Measurements from ENCODE around the gene CAMK2A. TPM values are rescaled to one million over a fixed set of nuclear protein-coding genes. Genes with fewer than 3 reads are reported as not detected.

CAMK2A gene
- total RNA-seq, 3 donors from 2014 or later (not counting 1 experiment from before 2014, with no cell fraction given), result 0.38 TPM; not detected in 2

DNA sequence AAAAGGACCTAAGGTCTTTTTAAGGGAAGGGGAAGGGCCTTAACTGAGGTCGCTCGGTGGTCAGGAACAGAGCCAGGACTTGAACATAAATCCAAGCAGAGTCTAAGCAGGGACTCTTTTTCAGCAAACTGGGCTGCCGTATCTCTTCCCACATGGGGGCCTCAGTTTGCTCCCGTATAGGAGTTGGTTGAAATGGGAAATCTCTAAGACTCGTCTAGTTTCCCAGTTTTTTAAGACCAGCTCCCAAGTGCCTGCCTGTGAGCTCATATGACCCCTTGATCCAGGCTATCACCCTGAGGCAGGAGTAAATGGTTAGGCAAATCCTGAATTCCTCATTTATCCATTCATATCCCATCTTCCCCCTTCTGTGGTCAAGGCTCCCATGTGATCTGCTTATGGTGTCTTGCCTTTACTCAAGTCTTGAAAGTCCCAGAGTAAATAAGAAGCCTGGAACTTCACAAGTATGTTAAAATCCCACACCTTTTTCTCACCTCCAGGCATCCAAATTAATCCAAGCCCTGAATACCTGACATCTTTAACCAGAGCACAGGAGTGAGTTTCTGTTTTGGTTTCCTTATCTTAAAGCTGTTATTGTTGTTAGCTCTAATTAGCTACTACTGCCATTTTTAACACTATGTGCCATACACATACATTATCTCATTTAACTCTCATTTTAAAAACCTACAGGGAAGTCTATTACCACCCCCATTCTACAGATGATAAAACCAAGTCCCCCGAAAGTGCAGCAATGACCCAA is 10.2 kb upstream of the CAMK2A start:
- WGBS (ENCODE audit: insufficient coverage), result 84% methylated on average over 6 of the region's 6 CpGs
- no peak for ATAC-seq
- Mint-ChIP-seq H3K36me3 (no peaks in the 10 kb centered on the region), H3K4me3 (no peak overlapping the region), H3K27me3 (ENCODE audit: low read depth in 2 of 2) (peaks cover 26 to 30% of the 10 kb centered on the region in 2 donors), H3K4me1 (no peaks in the 10 kb centered on the region), H3K27ac (no peak overlapping the region), H3K9me3 (no peaks in the 10 kb centered on the region)
- H3K36me3 ChIP-seq (ENCODE audit: control insufficient read depth, insufficient read depth, low read length), result no peaks in the 10 kb centered on the region
- H3K9me3 ChIP-seq (ENCODE audit: control insufficient read depth, insufficient read depth, low read length), result no peaks in the 10 kb centered on the region
- peaks cover 2% of the 10 kb centered on the region for H3K27me3 ChIP-seq (ENCODE audit: control insufficient read depth, insufficient read depth, low read length)
- H3K27ac ChIP-seq (ENCODE audit: low read length), result no peak overlapping the region
- no peak for DNase-seq
- TF ChIP-seq, protein P1, sequence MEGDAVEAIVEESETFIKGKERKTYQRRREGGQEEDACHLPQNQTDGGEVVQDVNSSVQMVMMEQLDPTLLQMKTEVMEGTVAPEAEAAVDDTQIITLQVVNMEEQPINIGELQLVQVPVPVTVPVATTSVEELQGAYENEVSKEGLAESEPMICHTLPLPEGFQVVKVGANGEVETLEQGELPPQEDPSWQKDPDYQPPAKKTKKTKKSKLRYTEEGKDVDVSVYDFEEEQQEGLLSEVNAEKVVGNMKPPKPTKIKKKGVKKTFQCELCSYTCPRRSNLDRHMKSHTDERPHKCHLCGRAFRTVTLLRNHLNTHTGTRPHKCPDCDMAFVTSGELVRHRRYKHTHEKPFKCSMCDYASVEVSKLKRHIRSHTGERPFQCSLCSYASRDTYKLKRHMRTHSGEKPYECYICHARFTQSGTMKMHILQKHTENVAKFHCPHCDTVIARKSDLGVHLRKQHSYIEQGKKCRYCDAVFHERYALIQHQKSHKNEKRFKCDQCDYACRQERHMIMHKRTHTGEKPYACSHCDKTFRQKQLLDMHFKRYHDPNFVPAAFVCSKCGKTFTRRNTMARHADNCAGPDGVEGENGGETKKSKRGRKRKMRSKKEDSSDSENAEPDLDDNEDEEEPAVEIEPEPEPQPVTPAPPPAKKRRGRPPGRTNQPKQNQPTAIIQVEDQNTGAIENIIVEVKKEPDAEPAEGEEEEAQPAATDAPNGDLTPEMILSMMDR (IDR thresholded peaks at IDR 0.05), result no peak
- H3K4me3 ChIP-seq (ENCODE audit: low read length), result no peak overlapping the region
- intact Hi-C loops (cut with micrococcal nuclease), result no loop called here
- no peaks in the 10 kb centered on the region for H3K4me1 ChIP-seq (ENCODE audit: control insufficient read depth, insufficient read depth, low read length)

DNA sequence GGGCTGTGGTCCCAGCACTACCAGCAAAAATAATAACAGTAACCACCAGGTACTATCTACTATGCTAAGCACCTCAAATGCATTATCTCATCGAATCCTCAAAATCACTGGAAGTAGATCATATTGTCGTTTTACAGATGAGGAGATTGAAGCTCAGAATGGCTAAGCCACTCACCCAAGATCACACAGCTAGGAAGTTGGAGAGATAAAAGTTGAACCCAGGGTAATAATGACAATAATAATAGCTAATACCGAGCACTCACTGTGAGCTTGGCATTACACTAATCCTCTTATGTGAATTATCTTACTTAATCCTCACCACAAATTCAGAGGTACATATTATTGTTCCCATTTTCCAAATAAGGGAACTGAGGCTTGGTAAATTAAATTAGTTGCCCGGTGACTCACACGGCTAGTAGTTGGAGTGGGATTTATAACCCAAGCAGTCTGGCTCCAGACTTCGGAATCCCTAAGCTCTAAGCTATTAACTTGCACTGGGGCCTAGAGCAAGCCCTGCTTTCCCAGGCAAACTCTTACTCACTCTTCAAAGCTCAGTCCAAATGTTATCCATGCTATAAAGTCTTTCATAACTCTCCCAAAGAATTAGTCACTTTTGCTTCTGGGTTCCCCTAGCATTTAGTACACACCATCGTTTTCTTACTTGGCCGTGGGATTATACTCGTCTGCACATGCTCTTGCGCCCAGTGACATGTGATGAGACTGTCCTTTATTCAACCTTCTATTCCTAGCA is 9.3 kb upstream of the CAMK2A start:
- H3K27me3 ChIP-seq (ENCODE audit: control insufficient read depth, insufficient read depth, low read length), result peaks cover 2% of the 10 kb centered on the region
- Mint-ChIP-seq H3K27ac (no peak overlapping the region), H3K36me3 (no peaks in the 10 kb centered on the region), H3K9me3 (no peaks in the 10 kb centered on the region), H3K4me1 (no peaks in the 10 kb centered on the region), H3K27me3 (ENCODE audit: low read depth in 2 of 2) (peaks cover 26% of the 10 kb centered on the region in 2 donors), H3K4me3 (no peak overlapping the region)
- no peak for DNase-seq
- no peak overlapping the region for H3K4me3 ChIP-seq (ENCODE audit: low read length)
- H3K9me3 ChIP-seq (ENCODE audit: control insufficient read depth, insufficient read depth, low read length), result no peaks in the 10 kb centered on the region
- TF ChIP-seq, protein P1 (IDR thresholded peaks at IDR 0.05), result no peak
- H3K36me3 ChIP-seq (ENCODE audit: control insufficient read depth, insufficient read depth, low read length), result no peaks in the 10 kb centered on the region
- H3K4me1 ChIP-seq (ENCODE audit: control insufficient read depth, insufficient read depth, low read length), result no peaks in the 10 kb centered on the region
- WGBS (ENCODE audit: insufficient coverage), result 89% methylated on average over 8 of the region's 10 CpGs
- no peak for ATAC-seq
- intact Hi-C loops (cut with micrococcal nuclease), result no loop called here
- no peak overlapping the region for H3K27ac ChIP-seq (ENCODE audit: low read length)

DNA sequence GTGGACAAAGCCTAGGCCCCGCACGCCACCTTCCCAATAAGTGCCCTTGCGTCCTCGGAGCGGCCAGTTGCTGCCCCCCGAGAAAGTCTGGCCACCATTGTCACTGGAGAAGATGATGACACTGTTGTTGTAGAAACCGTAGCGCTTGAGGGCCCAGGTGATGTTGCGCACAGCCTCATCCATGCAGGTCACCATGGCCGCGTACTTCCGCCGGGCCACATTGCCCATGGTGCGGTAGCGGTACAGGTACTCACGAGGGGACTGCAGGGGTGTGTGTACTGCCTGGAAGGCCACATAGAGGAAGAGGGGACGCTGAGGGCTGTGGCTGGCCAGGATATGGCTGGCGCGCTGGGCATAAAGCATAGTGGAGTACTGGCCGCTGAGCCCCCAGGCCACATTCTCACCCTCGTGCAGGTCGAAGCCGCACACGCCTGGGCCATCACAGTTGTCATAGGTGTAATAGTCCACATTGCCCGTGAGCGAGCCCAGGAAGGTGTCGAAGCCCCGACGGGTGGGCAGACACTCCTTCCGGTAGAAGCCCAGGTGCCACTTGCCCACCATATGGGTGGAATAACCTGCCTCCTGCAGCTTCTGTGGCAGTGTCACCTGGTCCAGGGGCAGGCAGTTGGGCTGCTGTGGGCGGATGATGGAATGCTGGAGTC is 8.5 kb upstream of the CAMK2A start:
- 92% methylated on average over 31 of the region's 31 CpGs for WGBS (ENCODE audit: insufficient coverage)
- Histone ChIP-seq H3K27ac (ENCODE audit: low read length) (no peak overlapping the region), H3K36me3 (ENCODE audit: control insufficient read depth, insufficient read depth, low read length) (no peaks in the 10 kb centered on the region), H3K4me3 (ENCODE audit: low read length) (no peak overlapping the region), H3K27me3 (ENCODE audit: control insufficient read depth, insufficient read depth, low read length) (peaks cover 2% of the 10 kb centered on the region), H3K4me1 (ENCODE audit: control insufficient read depth, insufficient read depth, low read length) (no peaks in the 10 kb centered on the region), H3K9me3 (ENCODE audit: control insufficient read depth, insufficient read depth, low read length) (no peaks in the 10 kb centered on the region)
- TF ChIP-seq, protein P1 (IDR thresholded peaks at IDR 0.05), result no peak
- DNase-seq (no peak), ATAC-seq (no peak)
- Mint-ChIP-seq H3K4me3 (no peak overlapping the region), H3K9me3 (no peaks in the 10 kb centered on the region), H3K36me3 (no peaks in the 10 kb centered on the region), H3K27ac (no peak overlapping the region), H3K27me3 (ENCODE audit: low read depth in 2 of 2) (peaks cover 25 to 26% of the 10 kb centered on the region in 2 donors), H3K4me1 (no peaks in the 10 kb centered on the region)
- intact Hi-C loops (cut with micrococcal nuclease), result no loop called here
